Caco-2 (cell line): ENCODE data around the gene FRK. TPM values are rescaled to one million over a fixed set of nuclear protein-coding genes. Genes with fewer than 3 reads are reported as not detected.
"Not testable (repeated sequence)": the region's sequence is repeated elsewhere in the genome, so short reads cannot be mapped to it uniquely, and the experiment has no call there.

Experiments
- BruUV-seq: library from RNA; stranded (reverse); fragments of 400-500 nt; replicated peaks from 2 replicates; lab custom pipeline; 2021; lab: Mats Ljungman, UMichigan
- CTCF ChIA-PET: fragments of 300-600 bp; sonication (Branson Sonifier 250); formaldehyde crosslinking; loops from one replicate; lab custom pipeline; 2022; ENCODE audit warnings: antibody characterized with exemption; lab: Charles Lee
- POLR2A ChIA-PET: fragments of 300-600 bp; sonication (Branson Sonifier 250); formaldehyde crosslinking; loops from one replicate; lab custom pipeline; 2022; ENCODE audit warnings: antibody characterized with exemption; lab: Charles Lee
- DNase-seq, 2 experiments: peaks; one replicate each; pipeline versions ENCODE4 v3.0.0 to v3.0.0-alpha.2; 2020 to 2022
- H3K27me3 ChIP-seq: replicated peaks from 2 replicates; pipeline ENCODE4 v1.6.0; 2011; ENCODE audit warnings: low read length; ENCODE audit not compliant: control insufficient read depth, insufficient read depth
- H3K36me3 ChIP-seq: 2 replicates; pipeline ENCODE4 v1.5.1; 2011; ENCODE audit warnings: low read length; ENCODE audit not compliant: control insufficient read depth, insufficient read depth
- H3K4me1 ChIP-seq: fragments of 250-450 bp; sonication (Bioruptor Pico); 2 replicates; pipeline ENCODE4 v1.5.1; 2020; ENCODE audit warnings: mild to moderate bottlenecking
- H3K4me3 ChIP-seq: 2 replicates; pipeline ENCODE4 v1.5.1; 2011; ENCODE audit warnings: low read depth, mild to moderate bottlenecking, control low read depth, low read length
- H3K9me3 ChIP-seq: fragments of 250-450 bp; sonication (Bioruptor Pico); 2 replicates; pipeline ENCODE4 v1.5.1; 2020; ENCODE audit warnings: mild to moderate bottlenecking, moderate library complexity
- H3K27ac Mint-ChIP-seq: one replicate; pipeline ENCODE4 v1.8.0; 2022; ENCODE audit warnings: mixed read lengths; ENCODE audit not compliant: unreplicated experiment
- H3K27me3 Mint-ChIP-seq: one replicate; pipeline ENCODE4 v1.8.0; 2022; ENCODE audit warnings: mixed read lengths; ENCODE audit not compliant: insufficient read depth, unreplicated experiment
- H3K36me3 Mint-ChIP-seq: one replicate; pipeline ENCODE4 v1.8.0; 2022; ENCODE audit warnings: mild to moderate bottlenecking, mixed read lengths; ENCODE audit not compliant: insufficient read depth, unreplicated experiment
- H3K4me1 Mint-ChIP-seq: one replicate; pipeline ENCODE4 v1.8.0; 2022; ENCODE audit warnings: low read depth, mixed read lengths; ENCODE audit not compliant: unreplicated experiment
- H3K4me3 Mint-ChIP-seq: one replicate; pipeline ENCODE4 v1.8.0; 2022; ENCODE audit warnings: mild to moderate bottlenecking, moderate library complexity, mixed read lengths; ENCODE audit not compliant: unreplicated experiment
- H3K9me3 Mint-ChIP-seq: one replicate; pipeline ENCODE4 v1.8.0; 2022; ENCODE audit warnings: mixed read lengths; ENCODE audit not compliant: unreplicated experiment
- intact Hi-C: fragments of 100-400 bp; cut with micrococcal nuclease; formaldehyde crosslinking; loops from one replicate; pipeline ENCODE4 v1.10.0; 2022; ENCODE audit not compliant: unreplicated experiment
- total RNA-seq: library from RNA; stranded (reverse); gene quantifications from 2 replicates; pipeline ENCODE4 v1.2.3, GENCODE V29; 2022
- TF ChIP-seq, protein P1 (sequence below), 2 experiments: fragments of 200-600 bp in 1 of 2; IDR thresholded peaks; 1 replicate in 1 of 2; 2 replicates in 1 of 2; pipeline versions ENCODE4 v1.5.1 to v1.8.0; 2011 to 2022; ENCODE audit warnings: antibody characterized with exemption in 1 of 2, control low read depth in 1 of 2, inconsistent platforms in 1 of 2, low read depth in 1 of 2, low read length in 1 of 2, mild to moderate bottlenecking in 1 of 2, moderate library complexity in 1 of 2; ENCODE audit not compliant: insufficient read depth in 1 of 2, severe bottlenecking in 1 of 2, unreplicated experiment in 1 of 2

FRK gene
- total RNA-seq, 1 experiment from 2014 or later = 7.3 TPM

DNA sequence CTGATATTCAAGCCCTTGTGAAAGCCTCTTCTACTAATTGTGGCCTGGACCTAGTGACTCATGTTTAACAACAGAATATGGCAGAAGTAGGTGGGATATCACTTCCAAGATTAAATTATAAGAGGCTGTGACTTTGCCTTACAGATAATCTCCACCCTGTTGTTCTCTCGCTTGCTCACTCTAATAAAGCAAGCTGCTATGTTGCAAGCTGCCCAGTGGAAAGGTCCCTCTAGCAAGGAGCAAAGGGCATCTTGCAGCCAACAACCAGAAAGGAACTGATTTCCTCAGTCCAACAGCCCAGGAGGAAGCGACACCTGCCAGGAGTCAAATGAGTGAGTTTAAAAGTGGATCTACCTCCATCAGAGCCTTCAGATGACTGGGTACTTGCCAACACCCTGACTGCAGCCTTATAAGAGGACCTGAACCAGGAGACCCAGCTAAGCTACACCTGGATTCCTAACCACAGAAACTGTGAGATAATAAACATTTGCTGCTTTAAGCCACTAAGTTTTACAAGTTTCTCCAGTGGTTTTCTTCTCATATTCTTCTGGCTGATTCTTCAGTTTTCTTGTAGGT, 112.6 kb downstream of the FRK start:
- peaks cover 8% of the 10 kb centered on the region for H3K4me1 Mint-ChIP-seq
- H3K36me3 ChIP-seq = no peaks in the 10 kb centered on the region
- ChIA-PET CTCF (no interaction called here), POLR2A (no interaction called here)
- DNase-seq = peak in 1 of 2 experiments; percentile 7
- TF ChIP-seq, protein P1, sequence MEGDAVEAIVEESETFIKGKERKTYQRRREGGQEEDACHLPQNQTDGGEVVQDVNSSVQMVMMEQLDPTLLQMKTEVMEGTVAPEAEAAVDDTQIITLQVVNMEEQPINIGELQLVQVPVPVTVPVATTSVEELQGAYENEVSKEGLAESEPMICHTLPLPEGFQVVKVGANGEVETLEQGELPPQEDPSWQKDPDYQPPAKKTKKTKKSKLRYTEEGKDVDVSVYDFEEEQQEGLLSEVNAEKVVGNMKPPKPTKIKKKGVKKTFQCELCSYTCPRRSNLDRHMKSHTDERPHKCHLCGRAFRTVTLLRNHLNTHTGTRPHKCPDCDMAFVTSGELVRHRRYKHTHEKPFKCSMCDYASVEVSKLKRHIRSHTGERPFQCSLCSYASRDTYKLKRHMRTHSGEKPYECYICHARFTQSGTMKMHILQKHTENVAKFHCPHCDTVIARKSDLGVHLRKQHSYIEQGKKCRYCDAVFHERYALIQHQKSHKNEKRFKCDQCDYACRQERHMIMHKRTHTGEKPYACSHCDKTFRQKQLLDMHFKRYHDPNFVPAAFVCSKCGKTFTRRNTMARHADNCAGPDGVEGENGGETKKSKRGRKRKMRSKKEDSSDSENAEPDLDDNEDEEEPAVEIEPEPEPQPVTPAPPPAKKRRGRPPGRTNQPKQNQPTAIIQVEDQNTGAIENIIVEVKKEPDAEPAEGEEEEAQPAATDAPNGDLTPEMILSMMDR (IDR thresholded peaks at IDR 0.05; ENCODE audit: insufficient read depth in 1 of 2, low read depth in 1 of 2, low read length in 1 of 2, severe bottlenecking in 1 of 2, unreplicated experiment in 1 of 2) = no peak
- no peaks in the 10 kb centered on the region for H3K36me3 Mint-ChIP-seq
- H3K27me3 Mint-ChIP-seq = no peaks in the 10 kb centered on the region
- intact Hi-C loops = no loop called here
- H3K27ac Mint-ChIP-seq = no peak overlapping the region
- H3K4me1 ChIP-seq = peaks cover 9% of the 10 kb centered on the region; the same call in 1 of the 2 replicates
- H3K27me3 ChIP-seq = no peaks in the 10 kb centered on the region
- no TSS peak for BruUV-seq
- no peak overlapping the region for H3K4me3 Mint-ChIP-seq
- no peak overlapping the region for H3K4me3 ChIP-seq
- H3K9me3 ChIP-seq = no peaks in the 10 kb centered on the region
- H3K9me3 Mint-ChIP-seq = no peaks in the 10 kb centered on the region

DNA sequence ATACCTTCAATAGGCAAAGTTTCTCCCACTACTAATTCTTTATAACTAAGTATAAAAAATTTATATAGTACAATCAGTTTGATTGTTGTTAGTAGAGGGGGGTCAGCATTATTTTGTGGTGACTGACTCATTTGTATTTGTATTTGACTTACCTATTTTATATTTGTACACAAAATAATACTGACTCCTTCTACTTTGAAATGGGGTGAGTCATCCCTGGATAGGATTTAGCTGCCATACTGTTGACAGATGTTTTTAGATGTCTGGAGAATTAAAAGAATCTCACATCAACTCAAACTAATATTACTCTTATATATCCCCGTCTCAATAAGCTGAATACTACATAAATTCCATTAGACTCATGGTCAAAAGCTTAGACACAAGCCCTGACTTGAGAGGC, 114.9 kb downstream of the FRK start:
- peaks cover 9% of the 10 kb centered on the region; the same call in 1 of the 2 replicates for H3K4me1 ChIP-seq
- no peak overlapping the region for H3K4me3 Mint-ChIP-seq
- TF ChIP-seq, protein P1 (IDR thresholded peaks at IDR 0.05; ENCODE audit: insufficient read depth in 1 of 2, low read depth in 1 of 2, low read length in 1 of 2, severe bottlenecking in 1 of 2, unreplicated experiment in 1 of 2) = no peak
- no peaks in the 10 kb centered on the region for H3K36me3 ChIP-seq
- H3K4me3 ChIP-seq = no peak overlapping the region
- ChIA-PET POLR2A (no interaction called here), CTCF (no interaction called here)
- no peaks in the 10 kb centered on the region for H3K9me3 ChIP-seq
- no peaks in the 10 kb centered on the region for H3K9me3 Mint-ChIP-seq
- no peaks in the 10 kb centered on the region for H3K27me3 ChIP-seq
- H3K36me3 Mint-ChIP-seq = no peaks in the 10 kb centered on the region
- no peaks in the 10 kb centered on the region for H3K27me3 Mint-ChIP-seq
- no peak for DNase-seq
- no peak overlapping the region for H3K27ac Mint-ChIP-seq
- peaks cover 8% of the 10 kb centered on the region for H3K4me1 Mint-ChIP-seq
- intact Hi-C loops = no loop called here
- no TSS peak for BruUV-seq

DNA sequence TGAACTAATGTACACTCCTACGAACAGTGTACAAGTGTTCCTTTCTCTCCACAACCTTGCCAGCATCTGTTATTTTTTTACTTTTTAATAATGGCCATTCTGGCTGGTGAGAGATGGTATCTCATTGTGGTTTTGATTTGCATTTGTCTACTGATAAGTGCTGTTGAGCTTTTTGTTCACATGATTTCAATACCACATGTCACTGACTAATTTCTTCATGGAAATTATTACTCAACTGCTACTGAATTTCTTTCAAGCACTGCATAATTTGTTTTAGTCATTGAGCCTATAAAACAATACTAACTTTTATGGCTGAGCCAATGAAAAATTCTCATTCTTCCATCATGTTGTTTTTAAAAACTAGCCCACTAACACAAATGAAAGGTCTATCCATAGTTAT, 115.4 kb downstream of the FRK start:
- H3K27me3 Mint-ChIP-seq = no peaks in the 10 kb centered on the region
- intact Hi-C loops = no loop called here
- POLR2A ChIA-PET = no interaction called here

DNA sequence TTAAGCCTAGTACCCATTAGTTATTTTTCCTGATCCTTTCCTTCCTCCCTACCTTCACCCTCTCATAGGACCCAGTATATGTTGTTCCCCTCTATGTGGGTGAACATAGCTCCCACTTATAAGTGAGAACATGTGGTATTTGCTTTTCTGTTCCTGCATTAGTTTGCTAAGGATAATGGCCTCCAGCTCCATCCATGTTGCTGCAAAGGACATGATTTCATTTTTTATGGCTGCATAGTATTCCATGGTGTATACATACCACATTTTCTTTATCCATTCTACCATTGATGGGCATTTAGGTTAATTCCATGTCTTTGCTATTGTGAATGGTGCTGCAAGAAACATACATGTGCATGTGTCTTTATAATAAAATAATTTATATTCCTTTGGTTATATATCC, 115.9 kb downstream of the FRK start:
- H3K4me1 Mint-ChIP-seq, H3K36me3 ChIP-seq, CTCF ChIA-PET, POLR2A ChIA-PET, intact Hi-C loops, BruUV-seq, H3K27ac Mint-ChIP-seq, H3K9me3 Mint-ChIP-seq, H3K4me1 ChIP-seq, DNase-seq, H3K4me3 ChIP-seq, H3K4me3 Mint-ChIP-seq, H3K27me3 ChIP-seq, H3K27me3 Mint-ChIP-seq, H3K9me3 ChIP-seq, H3K36me3 Mint-ChIP-seq: not testable (repeated sequence)

More for the DNA sequence above, 115.4 kb downstream of the FRK start:
- peaks cover 9% of the 10 kb centered on the region; the same call in 1 of the 2 replicates for H3K4me1 ChIP-seq
- Mint-ChIP-seq H3K4me1 (peaks cover 8% of the 10 kb centered on the region), H3K4me3 (no peak overlapping the region), H3K36me3 (peaks cover 2% of the 10 kb centered on the region), H3K9me3 (peaks cover 3% of the 10 kb centered on the region), H3K27ac (no peak overlapping the region)
- no TSS peak for BruUV-seq
- CTCF ChIA-PET = no interaction called here
- H3K4me3 ChIP-seq = no peak overlapping the region
- H3K9me3 ChIP-seq = no peaks in the 10 kb centered on the region
- TF ChIP-seq, protein P1 (IDR thresholded peaks at IDR 0.05; ENCODE audit: insufficient read depth in 1 of 2, low read depth in 1 of 2, low read length in 1 of 2, severe bottlenecking in 1 of 2, unreplicated experiment in 1 of 2) = no peak
- DNase-seq = no peak
- no peaks in the 10 kb centered on the region for H3K27me3 ChIP-seq
- no peaks in the 10 kb centered on the region for H3K36me3 ChIP-seq

DNA sequence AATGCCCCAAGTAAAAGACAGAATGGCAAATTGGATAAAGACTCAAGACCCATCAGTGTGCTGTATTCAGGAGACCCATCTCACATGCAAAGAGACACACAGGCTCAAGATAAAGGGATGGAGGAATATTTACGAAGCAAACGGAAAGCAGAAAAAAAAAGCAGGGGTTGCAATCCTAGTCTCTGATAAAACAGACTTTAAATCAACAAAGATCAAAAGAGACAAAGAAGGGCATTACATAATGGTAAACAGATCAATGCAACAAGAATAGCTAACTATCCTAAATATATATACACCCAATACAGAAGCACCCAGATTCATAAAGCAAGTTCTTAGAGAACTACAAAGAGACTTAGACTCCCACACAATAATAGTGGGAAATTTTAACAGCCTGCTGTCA, 123.2 kb downstream of the FRK start:
- H3K4me3 Mint-ChIP-seq, H3K36me3 ChIP-seq, H3K9me3 ChIP-seq, H3K4me1 ChIP-seq, H3K27me3 Mint-ChIP-seq, H3K27me3 ChIP-seq, H3K27ac Mint-ChIP-seq, H3K4me3 ChIP-seq, BruUV-seq, POLR2A ChIA-PET, intact Hi-C loops, CTCF ChIA-PET: not testable (repeated sequence)
- Mint-ChIP-seq H3K9me3 (peaks cover 19% of the 10 kb centered on the region), H3K4me1 (peaks cover 16% of the 10 kb centered on the region), H3K36me3 (peaks cover 14% of the 10 kb centered on the region)
- peak in 1 of 2 experiments; percentile 9 for DNase-seq
